Heart left ventricle (tissue), 16 donors: ENCODE results near the gene YTHDC1. TPM values are rescaled to one million over a fixed set of nuclear protein-coding genes. Genes with fewer than 3 reads are reported as not detected.
A peak's percentile ranks its signal among the peaks of the same experiment; 100 is the strongest.

Experiments
- ATAC-seq, 4 donors: fragments of 200-7000 bp; cut with Tn5 transposase; one replicate each; pipeline ENCODE4 v1.9.1; 2020 to 2022; ENCODE audit warnings: moderate library complexity in 4 of 4, mild to moderate bottlenecking in 3 of 4, moderate number of reproducible peaks in 1 of 4
- DNase-seq, 5 donors: peaks; one replicate each; pipeline ENCODE4 v3.0.0-alpha.2; 2020
- H3K27ac ChIP-seq, 12 donors: fragments of 200-600 bp; sonication (generic) in 4 of 12; one replicate each; pipeline versions ENCODE4 v1.5.0 to v1.8.0; 2016 to 2022; ENCODE audit warnings: mild to moderate bottlenecking in 2 of 12
- H3K27me3 ChIP-seq, 9 donors: fragments of 200-600 bp; sonication (generic) in 2 of 9; one replicate each; pipeline versions ENCODE4 v1.5.1 to v1.8.0; 2016 to 2022; ENCODE audit warnings: mild to moderate bottlenecking in 3 of 9
- H3K36me3 ChIP-seq, 9 donors: fragments of 200-600 bp; sonication (generic) in 2 of 9; one replicate each; pipeline versions ENCODE4 v1.5.0 to v1.8.0; 2018 to 2022; ENCODE audit warnings: mild to moderate bottlenecking in 2 of 9
- H3K4me1 ChIP-seq, 12 donors: fragments of 200-600 bp; sonication (generic) in 4 of 12; one replicate each; pipeline versions ENCODE4 v1.5.0 to v1.8.0; 2016 to 2022; ENCODE audit warnings: mild to moderate bottlenecking in 3 of 12
- H3K4me3 ChIP-seq, 12 donors: fragments of 200-600 bp; sonication (generic) in 4 of 12; one replicate each; pipeline versions ENCODE4 v1.5.0 to v1.8.0; 2017 to 2022; ENCODE audit warnings: mild to moderate bottlenecking in 9 of 12, moderate library complexity in 4 of 12
- H3K9me3 ChIP-seq, 12 donors: fragments of 200-600 bp; sonication (generic) in 4 of 12; one replicate each; pipeline versions ENCODE4 v1.5.0 to v1.8.0; 2016 to 2022; ENCODE audit warnings: mild to moderate bottlenecking in 1 of 12
- CTCF ChIP-seq, 12 donors: fragments of 200-600 bp; sonication (generic) in 4 of 12; IDR thresholded peaks; one replicate each; pipeline versions ENCODE4 v1.5.0 to v1.8.0; 2018 to 2022; ENCODE audit warnings: antibody characterized with exemption in 12 of 12, mild to moderate bottlenecking in 5 of 12
- POLR2A ChIP-seq, 2 donors: fragments of 450-650 bp; IDR thresholded peaks; one replicate each; pipeline ENCODE4 v1.6.1; 2017; ENCODE audit warnings: antibody characterized with exemption in 2 of 2, mild to moderate bottlenecking in 2 of 2, moderate library complexity in 2 of 2
- WGBS, 4 donors: extraction: QIAGEN DNeasy Blood & Tissue Kit in 2 of 4; methylation state at CpG; one replicate each; pipeline versions ENCODE4 v1.1.5 to v1.1.7; 2013 to 2018; 5-methylcytosine and 5-hydroxymethylcytosine counted together
- intact Hi-C, 10 donors: fragments of 100-400 bp; cut with DNase I; formaldehyde crosslinking; loops; one replicate each; pipeline versions ENCODE4 v1.11.1 to v1.14.2; 2022
- polyA plus RNA-seq, 2 donors: library from polyadenylated mRNA; stranded (reverse); fragments of 200-250 nt; gene quantifications; one replicate each; pipeline ENCODE4 v1.2.3, GENCODE V29; 2013
- total RNA-seq, 9 donors: library from RNA; depleted of rRNA in 2 of 9; stranded (reverse); fragments of >200 nt in 2 of 9; fragmentation: NEBNext Ultra II Directional in 3 of 9; extraction: Animal tissue kit (Norgen Biotek cat#: 25700) in 3 of 9; gene quantifications; one replicate each; pipeline versions ENCODE4 v1.1.0 to v1.2.4, GENCODE V29; 2016 to 2023
- donor health status: ischemic (EF 13 %, LVEDD 7.1; RV severe dilation, severe dysfunction).
- donor health status: healthy with polysubstance abuse.
- donor health status: DM: no; HTN: yes; CAD: no.
- donor health status: DM: no; HTN: no; CAD: no.
- donor health status: ischemic (EF 25% LVEDD 6.9; RV normal size, moderate dysfunction).
- donor health status: ischemic (EF 25% LVEDD 5.7; RV mildly dilated, moderate dysfunction).
- donor health status: healthy.
- donor health status: DM: yes; HTN: yes; CAD: no.
- donor health status: ischemic (EF 35%, LVEDD 5.7; RV mildly dilated, moderate dysfunction).
- donor health status: nonischemic (EF 11% LVEDD 7.7; RV severe dilation, severe dysfunction).
- donor health status: DM: yes; HTN: yes; CAD: no.
- donor health status: PGD.
- donor health status: ischemic (EF 29% LVEDD 5.4; RV normal size, mild dysfunction).
- donor health status: nonischemic (EF 23%, LVEDD 6.1; RV moderate dilation, normal function).

YTHDC1 gene
- total and polyA plus RNA-seq, 11 donors, result 27.0 to 60.8 (median 42.1) TPM

GRCh38 chr4:68348577-68348976 is 1.3 kb downstream of the YTHDC1 start:
- no peaks in the 10 kb centered on the region for H3K27me3 ChIP-seq
- peak overlapping the region in 11 of 12 donors; percentile 88 to 99 (median 98) for H3K27ac ChIP-seq
- ATAC-seq (no peak), DNase-seq (no peak)
- peak overlapping the region; percentile 69 to 96 (median 88) for H3K4me3 ChIP-seq
- intact Hi-C loops, result no loop called here
- H3K4me1 ChIP-seq, result peaks cover 5 to 54% (median 46%) of the 10 kb centered on the region in 12 donors
- H3K9me3 ChIP-seq, result no peaks in the 10 kb centered on the region
- no peaks in the 10 kb centered on the region for H3K36me3 ChIP-seq
- no peak for TF ChIP-seq POLR2A (IDR thresholded peaks at IDR 0.05)
- no peak for TF ChIP-seq CTCF (IDR thresholded peaks at IDR 0.05)
- WGBS, 4 donors, result 1 to 3% (median 2%) methylated on average over 4 of the region's 4 CpGs

GRCh38 chr4:68347845-68348244 is 2.0 kb downstream of the YTHDC1 start:
- H3K36me3 ChIP-seq, result no peaks in the 10 kb centered on the region
- H3K27me3 ChIP-seq, result no peaks in the 10 kb centered on the region
- H3K4me3 ChIP-seq, result peak overlapping the region in 11 of 12 donors; percentile 77 to 96 (median 89)
- peaks cover 5 to 59% (median 52%) of the 10 kb centered on the region in 12 donors for H3K4me1 ChIP-seq
- 12 to 17% (median 14%) methylated on average over 5 of the region's 5 CpGs for WGBS, 4 donors
- intact Hi-C loops, result no loop called here
- ATAC-seq, result no peak
- no peaks in the 10 kb centered on the region for H3K9me3 ChIP-seq
- peak overlapping the region in 2 of 12 donors; percentile 98 to 99 for H3K27ac ChIP-seq
- no peak for DNase-seq
- no peak for TF ChIP-seq CTCF (IDR thresholded peaks at IDR 0.05)

- intact Hi-C loops, result no loop called here
- no peak for TF ChIP-seq CTCF (IDR thresholded peaks at IDR 0.05)
- TF ChIP-seq POLR2A (IDR thresholded peaks at IDR 0.05), result no peak
- Histone ChIP-seq H3K36me3 (no peaks in the 10 kb centered on the region), H3K4me1 (peaks cover 5 to 73% (median 66%) of the 10 kb centered on the region in 12 donors), H3K27ac (no peak overlapping the region), H3K27me3 (no peaks in the 10 kb centered on the region), H3K4me3 (peak overlapping the region in 4 of 12 donors; percentile 5 to 94 (median 86)), H3K9me3 (no peaks in the 10 kb centered on the region)
- DNase-seq (no peak), ATAC-seq (no peak)
- WGBS, 4 donors, result 83 to 94% (median 88%) methylated on average over 3 of the region's 3 CpGs
Measured at GRCh38 chr4:68346461-68346860, 3.4 kb downstream of the YTHDC1 start.

GRCh38 chr4:68344785-68345184 is 5.1 kb downstream of the YTHDC1 start:
- ATAC-seq (no peak), DNase-seq (no peak)
- Histone ChIP-seq H3K4me1 (peaks cover 9 to 89% (median 82%) of the 10 kb centered on the region in 12 donors), H3K27me3 (no peaks in the 10 kb centered on the region), H3K9me3 (no peaks in the 10 kb centered on the region), H3K27ac (no peak overlapping the region), H3K36me3 (no peaks in the 10 kb centered on the region), H3K4me3 (no peak overlapping the region)
- WGBS, 4 donors, result 91 to 95% (median 93%) methylated on average over 5 of the region's 5 CpGs
- no peak for TF ChIP-seq POLR2A (IDR thresholded peaks at IDR 0.05)
- no peak for TF ChIP-seq CTCF (IDR thresholded peaks at IDR 0.05)
- intact Hi-C loops, result no loop called here
